OCI-LY3 (cell line): ENCODE measurements around the gene LPCAT1.

Source experiments
- H2AFZ ChIP-seq: fragments of 200-600, 300-600 bp; shearing (Covaris generic); 2 replicates; pipeline ENCODE4 v1.6.0; 2014; ENCODE audit warnings: antibody characterized with exemption, low read depth, low read length
- H3K27ac ChIP-seq: fragments of 200-600, 300-600 bp; sonication (generic); 2 replicates; pipeline ENCODE4 v1.5.1; 2014; ENCODE audit warnings: mild to moderate bottlenecking, low read length, moderate library complexity, mixed read lengths
- H3K27me3 ChIP-seq: fragments of 200-600, 300-600 bp; sonication (generic); 2 replicates; pipeline ENCODE4 v1.6.1; 2014; ENCODE audit warnings: low read depth, low read length, mixed read lengths
- H3K36me3 ChIP-seq: fragments of 200-600, 300-600 bp; sonication (generic); replicated peaks from 2 replicates; pipeline ENCODE3; 2014; ENCODE audit warnings: low read depth, low read length, mixed read lengths
- H3K4me1 ChIP-seq: fragments of 300-600, 200-600 bp; sonication (generic); 2 replicates; pipeline ENCODE4 v1.6.1; 2014; ENCODE audit warnings: low read length, mixed read lengths
- H3K4me2 ChIP-seq: fragments of 200-600, 300-600 bp; sonication (generic); 2 replicates; pipeline ENCODE4 v1.6.1; 2014; ENCODE audit warnings: low read length, mixed read lengths
- H3K4me3 ChIP-seq: fragments of 300-600, 200-600 bp; sonication (generic); 2 replicates; pipeline ENCODE4 v1.5.1; 2014; ENCODE audit warnings: antibody characterized with exemption, mild to moderate bottlenecking, low read length, moderate library complexity
- H3K79me2 ChIP-seq: fragments of 300-600, 200-600 bp; shearing (Covaris generic); 2 replicates; pipeline ENCODE4 v1.6.1; 2014; ENCODE audit warnings: mild to moderate bottlenecking, low read length, mixed read lengths
- H3K9ac ChIP-seq: fragments of 300-600, 200-600 bp; shearing (Covaris generic); 2 replicates; pipeline ENCODE4 v1.6.0; 2014; ENCODE audit warnings: mild to moderate bottlenecking, low read length, moderate library complexity
- H3K9me3 ChIP-seq: fragments of 200-600, 300-600 bp; shearing (Covaris generic); 2 replicates; pipeline ENCODE4 v1.6.1; 2014; ENCODE audit warnings: low read length, mixed read lengths; ENCODE audit not compliant: insufficient read depth
- H4K20me1 ChIP-seq: fragments of 200-600, 300-600 bp; sonication (generic); 2 replicates; pipeline ENCODE4 v1.6.1; 2016; ENCODE audit warnings: low read length, mixed read lengths; ENCODE audit not compliant: insufficient read depth
- CTCF ChIP-seq: fragments of 200-600, 300-600 bp; sonication (generic); IDR thresholded peaks from 2 replicates; pipeline ENCODE4 v1.5.1; 2014; ENCODE audit warnings: antibody characterized with exemption, low read length, low read depth
- EZH2phosphoT487 ChIP-seq: fragments of 200-600 bp; shearing (Covaris generic); IDR thresholded peaks from 2 replicates; pipeline ENCODE4 v1.6.1; 2018; ENCODE audit warnings: antibody characterized with exemption, mixed run types, low read depth

The LPCAT1 gene

GRCh38 chr5:1431896-1432295 is 91.9 kb downstream of the LPCAT1 start:
- Histone ChIP-seq H3K4me1 (no peaks in the 10 kb centered on the region), H2AFZ (no peak overlapping the region), H3K36me3 (no peaks in the 10 kb centered on the region), H3K27me3 (no peaks in the 10 kb centered on the region), H3K4me3 (no peak overlapping the region), H4K20me1 (no peaks in the 10 kb centered on the region), H3K27ac (no peak overlapping the region), H3K9ac (no peak overlapping the region), H3K9me3 (no peaks in the 10 kb centered on the region), H3K79me2 (no peaks in the 10 kb centered on the region), H3K4me2 (no peak overlapping the region)
- TF ChIP-seq CTCF (no peak), EZH2phosphoT487 (no peak)

- no peak overlapping the region for H3K9ac ChIP-seq
- H3K36me3 ChIP-seq: no peaks in the 10 kb centered on the region
- H3K79me2 ChIP-seq: no peaks in the 10 kb centered on the region
- H3K4me1 ChIP-seq: no peaks in the 10 kb centered on the region
- H3K9me3 ChIP-seq: no peaks in the 10 kb centered on the region
- H3K27me3 ChIP-seq: no peaks in the 10 kb centered on the region
- H2AFZ ChIP-seq: no peak overlapping the region
- H3K4me3 ChIP-seq: no peak overlapping the region
- H4K20me1 ChIP-seq: no peaks in the 10 kb centered on the region
- H3K27ac ChIP-seq: no peak overlapping the region
- no peak for TF ChIP-seq CTCF
- TF ChIP-seq EZH2phosphoT487: no peak
- H3K4me2 ChIP-seq: no peak overlapping the region
Measured at GRCh38 chr5:1431021-1431811, 92.5 kb downstream of the LPCAT1 start.

GRCh38 chr5:1430121-1430795 is 93.5 kb downstream of the LPCAT1 start:
- Histone ChIP-seq H3K36me3 (no peaks in the 10 kb centered on the region), H3K4me1 (no peaks in the 10 kb centered on the region), H3K9ac (no peak overlapping the region), H3K9me3 (no peaks in the 10 kb centered on the region), H2AFZ (no peak overlapping the region), H3K27ac (no peak overlapping the region), H3K79me2 (no peaks in the 10 kb centered on the region), H3K4me2 (no peak overlapping the region), H3K4me3 (no peak overlapping the region), H3K27me3 (no peaks in the 10 kb centered on the region), H4K20me1 (no peaks in the 10 kb centered on the region)
- TF ChIP-seq EZH2phosphoT487: no peak
- TF ChIP-seq CTCF: no peak

GRCh38 chr5:1429496-1429895 is 94.3 kb downstream of the LPCAT1 start:
- no peaks in the 10 kb centered on the region for H4K20me1 ChIP-seq
- no peak overlapping the region for H3K4me3 ChIP-seq
- H3K9ac ChIP-seq: no peak overlapping the region
- no peak overlapping the region for H3K27ac ChIP-seq
- H3K79me2 ChIP-seq: no peaks in the 10 kb centered on the region
- no peaks in the 10 kb centered on the region for H3K4me1 ChIP-seq
- H3K4me2 ChIP-seq: no peak overlapping the region
- TF ChIP-seq CTCF (no peak), EZH2phosphoT487 (no peak)
- no peaks in the 10 kb centered on the region for H3K36me3 ChIP-seq
- no peaks in the 10 kb centered on the region for H3K9me3 ChIP-seq
- no peaks in the 10 kb centered on the region for H3K27me3 ChIP-seq
- no peak overlapping the region for H2AFZ ChIP-seq
